Neural progenitor cell (in vitro differentiated cells): ENCODE measurements around the gene HP. TPM values are rescaled to one million over a fixed set of nuclear protein-coding genes. Genes with fewer than 3 reads are reported as not detected.

ENCODE experiments used
- DNase-seq: peaks from one replicate; pipeline ENCODE4 v3.0.0-alpha.2; 2016; ENCODE audit warnings: low spot score
- H2AFZ ChIP-seq: fragments of 200-600 bp; sonication (generic); replicated peaks from 2 replicates; pipeline ENCODE4 v1.6.1; 2016; ENCODE audit warnings: antibody characterized with exemption
- H3F3A ChIP-seq: fragments of 200-600 bp; sonication (generic); 2 replicates; pipeline ENCODE4 v1.6.1; 2016; ENCODE audit warnings: antibody characterized with exemption, low read depth
- H3K27ac ChIP-seq: fragments of 200-600 bp; sonication (generic); 2 replicates; pipeline ENCODE4 v1.5.1; 2016; ENCODE audit warnings: mild to moderate bottlenecking
- H3K27me3 ChIP-seq: fragments of 200-600 bp; sonication (generic); 2 replicates; pipeline ENCODE4 v1.6.1; 2016; ENCODE audit warnings: mild to moderate bottlenecking, moderate library complexity
- H3K36me3 ChIP-seq: fragments of 200-600 bp; sonication (generic); 2 replicates; pipeline ENCODE4 v1.5.1; 2016
- H3K4me1 ChIP-seq: fragments of 200-600 bp; sonication (generic); 2 replicates; pipeline ENCODE4 v1.6.1; 2016; ENCODE audit warnings: mixed run types
- H3K4me2 ChIP-seq: fragments of 200-600 bp; sonication (generic); 2 replicates; pipeline ENCODE4 v1.6.1; 2016
- H3K4me3 ChIP-seq: fragments of 200-600 bp; sonication (generic); 2 replicates; pipeline ENCODE4 v1.5.1; 2016
- H3K79me2 ChIP-seq: fragments of 200-600 bp; sonication (generic); 2 replicates; pipeline ENCODE4 v1.6.1; 2016; ENCODE audit warnings: low read depth
- H3K9ac ChIP-seq: fragments of 200-600 bp; sonication (generic); 2 replicates; pipeline ENCODE4 v1.6.1; 2016
- H3K9me3 ChIP-seq: fragments of 200-600 bp; sonication (generic); 2 replicates; pipeline ENCODE4 v1.5.1; 2016; ENCODE audit warnings: low read depth
- H4K20me1 ChIP-seq: fragments of 200-600 bp; sonication (generic); 2 replicates; pipeline ENCODE4 v1.6.1; 2016; ENCODE audit warnings: low read depth
- H3K27ac Mint-ChIP-seq: 3 replicates; pipeline ENCODE4 v1.8.0; 2021; ENCODE audit warnings: mixed read lengths
- H3K27me3 Mint-ChIP-seq: 2 replicates; pipeline ENCODE4 v1.8.0; 2022; ENCODE audit warnings: low read depth, mild to moderate bottlenecking, inconsistent platforms, moderate library complexity, mixed read lengths; ENCODE audit not compliant: insufficient read depth
- H3K36me3 Mint-ChIP-seq: 3 replicates; pipeline ENCODE4 v1.8.0; 2021; ENCODE audit warnings: mixed read lengths
- H3K4me1 Mint-ChIP-seq: 3 replicates; pipeline ENCODE4 v1.8.0; 2021; ENCODE audit warnings: mixed read lengths
- H3K4me3 Mint-ChIP-seq: 3 replicates; pipeline ENCODE4 v1.8.0; 2021; ENCODE audit warnings: mild to moderate bottlenecking, moderate library complexity, mixed read lengths
- H3K9me3 Mint-ChIP-seq: 3 replicates; pipeline ENCODE4 v1.8.0; 2020; ENCODE audit warnings: mixed read lengths
- EZH2 ChIP-seq: fragments of 200-600 bp; sonication (generic); IDR thresholded peaks from 2 replicates; pipeline ENCODE4 v1.6.1; 2017; ENCODE audit warnings: antibody characterized with exemption, mild to moderate bottlenecking, moderate library complexity
- EZH2phosphoT487 ChIP-seq: fragments of 200-600 bp; sonication (generic); IDR thresholded peaks from 2 replicates; pipeline ENCODE4 v1.6.1; 2017; ENCODE audit warnings: antibody characterized with exemption
- total RNA-seq: library from RNA; depleted of rRNA; stranded (reverse); fragments of >200 nt; gene quantifications from 2 replicates; pipeline ENCODE4 v1.2.3, GENCODE V29; 2015; ENCODE audit warnings: low replicate concordance
- TF ChIP-seq, protein P1 (sequence below): fragments of 200-600 bp; sonication (generic); IDR thresholded peaks from 2 replicates; pipeline ENCODE4 v1.5.1; 2017; ENCODE audit warnings: antibody characterized with exemption, mild to moderate bottlenecking

The HP gene
- total RNA-seq, 1 donor from 2014 or later = not detected

DNA sequence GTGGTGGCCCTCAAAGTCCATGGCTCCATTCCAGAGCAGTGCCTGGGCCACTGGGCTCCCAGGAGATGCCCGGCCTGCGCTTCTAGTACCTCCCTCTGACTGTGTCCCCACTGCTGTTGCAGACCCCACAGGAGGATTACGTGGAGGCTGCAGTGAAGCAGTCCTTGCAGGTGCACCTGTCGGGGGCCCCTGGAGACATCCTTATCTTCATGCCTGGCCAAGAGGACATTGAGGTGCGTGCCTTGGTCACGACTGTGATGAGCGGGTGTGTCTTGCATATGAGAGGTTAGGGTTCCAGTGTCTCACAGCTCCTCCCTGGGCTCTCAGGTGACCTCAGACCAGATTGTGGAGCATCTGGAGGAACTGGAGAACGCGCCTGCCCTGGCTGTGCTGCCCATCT, 50.6 kb downstream of the HP start:
- no peak overlapping the region for H3K4me3 ChIP-seq
- H4K20me1 ChIP-seq = no peaks in the 10 kb centered on the region
- H3K36me3 ChIP-seq = no peaks in the 10 kb centered on the region
- H3K4me1 ChIP-seq = no peaks in the 10 kb centered on the region
- peaks cover 35% of the 10 kb centered on the region for H3K36me3 Mint-ChIP-seq
- H3K79me2 ChIP-seq = no peaks in the 10 kb centered on the region
- no peak for DNase-seq
- peaks cover 2% of the 10 kb centered on the region for H3K27me3 Mint-ChIP-seq
- no peaks in the 10 kb centered on the region for H3K4me1 Mint-ChIP-seq
- TF ChIP-seq, protein P1, sequence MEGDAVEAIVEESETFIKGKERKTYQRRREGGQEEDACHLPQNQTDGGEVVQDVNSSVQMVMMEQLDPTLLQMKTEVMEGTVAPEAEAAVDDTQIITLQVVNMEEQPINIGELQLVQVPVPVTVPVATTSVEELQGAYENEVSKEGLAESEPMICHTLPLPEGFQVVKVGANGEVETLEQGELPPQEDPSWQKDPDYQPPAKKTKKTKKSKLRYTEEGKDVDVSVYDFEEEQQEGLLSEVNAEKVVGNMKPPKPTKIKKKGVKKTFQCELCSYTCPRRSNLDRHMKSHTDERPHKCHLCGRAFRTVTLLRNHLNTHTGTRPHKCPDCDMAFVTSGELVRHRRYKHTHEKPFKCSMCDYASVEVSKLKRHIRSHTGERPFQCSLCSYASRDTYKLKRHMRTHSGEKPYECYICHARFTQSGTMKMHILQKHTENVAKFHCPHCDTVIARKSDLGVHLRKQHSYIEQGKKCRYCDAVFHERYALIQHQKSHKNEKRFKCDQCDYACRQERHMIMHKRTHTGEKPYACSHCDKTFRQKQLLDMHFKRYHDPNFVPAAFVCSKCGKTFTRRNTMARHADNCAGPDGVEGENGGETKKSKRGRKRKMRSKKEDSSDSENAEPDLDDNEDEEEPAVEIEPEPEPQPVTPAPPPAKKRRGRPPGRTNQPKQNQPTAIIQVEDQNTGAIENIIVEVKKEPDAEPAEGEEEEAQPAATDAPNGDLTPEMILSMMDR = no peak
- TF ChIP-seq EZH2phosphoT487 (no peak), EZH2 (no peak)
- H3K4me3 Mint-ChIP-seq = no peak overlapping the region
- no peak overlapping the region for H3K27ac ChIP-seq
- no peak overlapping the region for H3K4me2 ChIP-seq
- H3K9ac ChIP-seq = no peak overlapping the region
- H3F3A ChIP-seq = no peaks in the 10 kb centered on the region
- no peak overlapping the region for H3K27ac Mint-ChIP-seq
- no peaks in the 10 kb centered on the region for H3K27me3 ChIP-seq
- no peaks in the 10 kb centered on the region for H3K9me3 Mint-ChIP-seq
- H2AFZ ChIP-seq = no peak overlapping the region
- no peaks in the 10 kb centered on the region for H3K9me3 ChIP-seq

DNA sequence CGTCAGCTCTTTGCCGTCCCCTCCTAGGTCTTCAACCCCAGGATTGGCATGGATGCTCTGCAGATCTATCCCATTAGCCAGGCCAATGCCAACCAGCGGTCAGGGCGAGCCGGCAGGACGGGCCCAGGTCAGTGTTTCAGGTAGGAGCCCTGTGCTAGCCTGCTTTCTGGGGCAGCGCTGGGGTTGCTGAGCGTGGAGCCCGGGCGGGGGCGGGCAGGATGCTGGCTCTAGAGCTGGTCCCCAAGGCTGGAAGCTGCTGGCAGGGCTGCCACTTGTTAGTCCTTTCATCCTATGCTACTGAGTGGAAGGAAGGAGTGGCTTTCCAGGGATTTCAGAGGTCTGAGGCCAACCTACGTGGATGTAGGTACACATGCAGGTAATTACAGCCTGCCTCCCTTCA, 51.7 kb downstream of the HP start:
- H3K36me3 ChIP-seq = no peaks in the 10 kb centered on the region
- DNase-seq = no peak
- H3K27ac ChIP-seq = no peak overlapping the region
- H3K4me2 ChIP-seq = no peak overlapping the region
- H3K4me3 Mint-ChIP-seq = no peak overlapping the region
- no peaks in the 10 kb centered on the region for H3K27me3 ChIP-seq
- H3K27ac Mint-ChIP-seq = no peak overlapping the region
- no peak for TF ChIP-seq EZH2
- no peaks in the 10 kb centered on the region for H3K79me2 ChIP-seq
- peaks cover 2% of the 10 kb centered on the region for H3K27me3 Mint-ChIP-seq
- H3F3A ChIP-seq = no peaks in the 10 kb centered on the region
- no peak overlapping the region for H2AFZ ChIP-seq
- H3K9me3 ChIP-seq = no peaks in the 10 kb centered on the region
- no peaks in the 10 kb centered on the region for H3K9me3 Mint-ChIP-seq
- H3K4me3 ChIP-seq = no peak overlapping the region
- H3K4me1 Mint-ChIP-seq = no peaks in the 10 kb centered on the region
- H3K9ac ChIP-seq = no peak overlapping the region
- no peaks in the 10 kb centered on the region for H4K20me1 ChIP-seq
- peaks cover 44% of the 10 kb centered on the region for H3K36me3 Mint-ChIP-seq
- H3K4me1 ChIP-seq = no peaks in the 10 kb centered on the region

DNA sequence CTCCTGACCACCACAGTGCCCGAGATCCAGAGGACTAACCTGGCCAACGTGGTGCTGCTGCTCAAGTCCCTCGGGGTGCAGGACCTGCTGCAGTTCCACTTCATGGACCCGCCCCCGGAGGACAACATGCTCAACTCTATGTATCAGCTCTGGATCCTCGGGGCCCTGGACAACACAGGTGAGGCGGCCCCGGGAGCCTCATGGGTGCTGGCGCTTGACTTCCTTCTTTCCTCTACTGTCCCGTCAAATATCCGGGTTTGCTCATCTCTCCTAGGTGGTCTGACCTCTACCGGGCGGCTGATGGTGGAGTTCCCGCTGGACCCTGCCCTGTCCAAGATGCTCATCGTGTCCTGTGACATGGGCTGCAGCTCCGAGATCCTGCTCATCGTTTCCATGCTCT, 53.1 kb downstream of the HP start:
- Histone ChIP-seq H3F3A (no peaks in the 10 kb centered on the region), H3K4me2 (no peak overlapping the region), H3K79me2 (no peaks in the 10 kb centered on the region), H2AFZ (no peak overlapping the region), H3K9ac (no peak overlapping the region), H3K27ac (no peak overlapping the region), H3K4me3 (no peak overlapping the region), H3K9me3 (no peaks in the 10 kb centered on the region), H3K4me1 (no peaks in the 10 kb centered on the region), H4K20me1 (no peaks in the 10 kb centered on the region), H3K27me3 (no peaks in the 10 kb centered on the region), H3K36me3 (no peaks in the 10 kb centered on the region)
- no peak for DNase-seq
- Mint-ChIP-seq H3K4me1 (peaks cover 11% of the 10 kb centered on the region), H3K36me3 (peaks cover 46% of the 10 kb centered on the region), H3K27ac (no peak overlapping the region), H3K9me3 (no peaks in the 10 kb centered on the region), H3K27me3 (peaks cover 2% of the 10 kb centered on the region), H3K4me3 (no peak overlapping the region)
- TF ChIP-seq, protein P1 = no peak
- TF ChIP-seq EZH2phosphoT487 (no peak), EZH2 (no peak)

DNA sequence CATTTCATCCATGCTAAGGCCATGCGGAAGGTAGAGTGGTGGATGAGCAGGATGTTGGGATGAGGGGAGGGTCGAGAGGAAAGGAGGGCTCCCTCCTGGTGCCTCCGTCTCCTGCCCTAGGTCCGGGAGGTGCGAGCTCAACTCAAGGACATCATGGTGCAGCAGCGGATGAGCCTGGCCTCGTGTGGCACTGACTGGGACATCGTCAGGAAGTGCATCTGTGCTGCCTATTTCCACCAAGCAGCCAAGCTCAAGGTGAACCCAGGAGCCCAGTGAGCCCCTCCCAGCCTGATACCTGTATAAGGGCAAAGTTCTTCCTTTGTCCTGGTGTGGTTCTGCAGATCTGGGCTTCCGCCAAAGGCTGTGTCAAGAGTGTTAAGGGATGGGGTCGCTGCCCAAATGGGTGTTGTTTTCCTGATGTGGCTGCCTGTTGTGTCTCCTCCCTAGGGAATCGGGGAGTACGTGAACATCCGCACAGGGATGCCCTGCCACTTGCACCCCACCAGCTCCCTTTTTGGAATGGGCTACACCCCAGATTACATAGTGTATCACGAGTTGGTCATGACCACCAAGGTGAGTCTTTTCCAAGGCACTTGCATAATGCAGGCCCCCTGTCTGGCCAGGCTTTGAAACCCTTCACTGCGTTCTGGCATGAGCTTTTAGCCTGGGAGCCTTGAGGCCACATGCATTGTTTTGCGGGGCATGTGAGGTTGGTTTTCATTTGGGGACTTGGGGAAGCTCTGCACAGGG, 54.2 kb downstream of the HP start:
- H3K4me2 ChIP-seq = no peak overlapping the region
- no peaks in the 10 kb centered on the region for H3K36me3 ChIP-seq
- H3K27me3 ChIP-seq = no peaks in the 10 kb centered on the region
- Mint-ChIP-seq H3K9me3 (no peaks in the 10 kb centered on the region), H3K27ac (no peak overlapping the region), H3K27me3 (peaks cover 2% of the 10 kb centered on the region), H3K36me3 (peaks cover 39% of the 10 kb centered on the region), H3K4me3 (no peak overlapping the region), H3K4me1 (peaks cover 11% of the 10 kb centered on the region)
- H2AFZ ChIP-seq = no peak overlapping the region
- H3K9me3 ChIP-seq = no peaks in the 10 kb centered on the region
- no peak overlapping the region for H3K4me3 ChIP-seq
- no peaks in the 10 kb centered on the region for H3F3A ChIP-seq
- no peak overlapping the region for H3K9ac ChIP-seq
- no peaks in the 10 kb centered on the region for H3K4me1 ChIP-seq
- DNase-seq = no peak
- no peaks in the 10 kb centered on the region for H4K20me1 ChIP-seq
- H3K79me2 ChIP-seq = no peaks in the 10 kb centered on the region
- TF ChIP-seq, protein P1 = no peak
- TF ChIP-seq EZH2phosphoT487 (no peak), EZH2 (no peak)
- H3K27ac ChIP-seq = no peak overlapping the region
